NCI-H1092 treated with DMSO at 0.1 percent for 48 hours (cell line): ENCODE data around the gene SAA2.
"Not testable (repeated sequence)": the region's sequence is repeated elsewhere in the genome, so short reads cannot be mapped to it uniquely, and the experiment has no call there.

Experiments
- DNase-seq: peaks from one replicate; lab custom pipeline; 2025; lab: John Stamatoyannopoulos, UW

Gene SAA2

DNA sequence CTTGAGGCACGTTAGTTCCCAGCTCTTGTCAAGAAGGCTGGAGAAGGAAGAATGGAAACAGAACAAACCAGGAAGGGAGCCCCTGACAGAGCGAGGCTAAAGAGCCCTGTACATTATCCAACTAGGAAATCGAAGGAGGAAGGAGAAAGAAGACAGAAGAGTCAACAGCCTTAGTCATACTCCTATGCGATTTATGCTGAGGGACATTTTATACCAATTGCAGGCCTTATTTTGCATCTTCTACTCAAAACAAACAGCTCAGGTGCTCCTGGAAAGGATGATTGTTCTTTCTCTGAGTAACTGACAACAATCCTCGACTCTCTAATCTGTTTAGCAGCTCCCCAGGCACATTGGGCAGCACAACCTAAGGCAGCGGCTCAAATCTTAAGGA lies 1.3 kb downstream of the SAA2 start:
- DNase-seq: not testable (repeated sequence)

- not testable (repeated sequence) for DNase-seq
These were observed 1.9 kb downstream of the SAA2 start for GRCh38 chr11:18246379-18247190.

GRCh38 chr11:18245396-18245795 lies 3.1 kb downstream of the SAA2 start:
- no peak for DNase-seq

DNA sequence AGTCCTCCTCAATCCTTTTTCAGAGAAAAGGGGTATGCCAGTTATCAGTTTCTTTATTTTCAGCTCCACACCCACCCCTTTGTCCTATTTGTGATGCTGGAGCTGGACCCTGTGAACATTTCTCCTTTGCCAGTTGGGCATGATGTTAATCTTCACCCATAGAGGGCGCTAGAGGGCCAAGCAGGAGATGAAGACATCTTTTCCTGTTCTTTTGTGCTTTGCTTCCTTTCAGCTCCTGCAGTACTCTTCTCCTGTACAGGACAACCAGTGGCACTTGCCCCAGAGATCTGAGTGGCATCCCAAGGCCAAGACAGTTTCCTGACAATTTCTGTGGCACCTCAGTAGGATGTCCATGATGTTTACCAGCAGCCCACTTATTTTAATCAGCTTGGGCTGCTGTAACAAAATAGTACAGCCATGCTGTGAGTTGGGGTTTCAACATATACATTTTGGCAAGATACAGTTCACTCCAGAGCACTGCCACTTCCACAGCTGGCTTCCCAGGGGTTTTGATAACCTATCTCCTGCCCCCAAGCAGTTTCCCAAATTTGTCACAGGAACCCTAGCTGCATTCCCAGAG lies 4.6 kb downstream of the SAA2 start:
- DNase-seq: peak; percentile 5

DNA sequence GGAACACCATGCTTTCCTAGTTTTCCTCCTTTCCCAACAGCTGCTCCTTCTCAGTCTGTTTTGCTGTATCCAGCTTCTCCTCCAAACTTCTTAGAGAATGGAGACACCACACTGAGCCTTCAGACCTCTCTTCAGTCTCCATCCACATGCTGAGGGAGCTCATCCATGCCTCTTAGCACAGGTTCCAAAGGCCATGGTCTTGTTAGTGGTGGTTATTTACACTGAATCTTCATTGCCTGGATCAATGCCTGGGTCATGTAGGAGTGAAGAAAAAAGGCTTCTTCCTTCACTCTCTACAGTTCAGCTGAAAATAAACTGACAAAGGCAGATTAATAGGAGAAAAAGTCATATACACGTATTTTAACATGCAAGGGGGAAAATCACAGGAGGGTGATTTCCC lies 8.8 kb downstream of the SAA2 start:
- no peak for DNase-seq

DNA sequence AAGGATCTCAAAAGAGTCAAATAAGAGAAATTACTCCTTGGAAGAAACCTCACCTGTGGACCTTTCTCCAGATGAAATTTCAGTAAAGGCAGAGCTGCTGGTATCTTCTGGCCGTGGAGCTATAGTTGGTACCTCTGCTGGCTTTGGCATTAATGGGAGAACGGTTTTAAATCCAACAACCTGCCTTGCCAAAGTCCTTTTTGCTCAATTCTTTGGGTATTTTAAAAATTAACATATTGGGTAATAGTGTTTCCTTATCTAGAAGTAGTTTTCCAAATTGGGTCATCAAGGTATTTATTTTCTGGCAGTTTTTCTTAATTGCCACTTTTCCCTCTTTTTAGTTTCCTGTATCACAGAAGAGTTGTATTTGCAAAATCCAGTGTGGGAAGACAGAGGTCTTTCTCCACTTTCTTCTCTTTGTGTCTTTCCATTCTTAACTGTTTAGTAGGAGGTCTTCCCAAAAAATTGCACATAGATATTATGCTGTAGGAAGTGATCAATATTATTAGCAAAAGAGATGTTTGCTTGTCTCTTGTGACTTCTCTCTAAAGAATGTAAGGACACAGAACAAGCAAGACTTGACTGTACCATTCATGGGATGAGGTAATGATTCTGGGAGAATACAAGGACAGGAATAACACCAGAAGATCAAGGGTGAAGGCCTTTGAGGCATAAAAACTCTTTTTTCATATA lies 11.7 kb downstream of the SAA2 start, which contains the start of gene SAA4:
Gene SAA4, minus strand, starts transcription at position 139 of the 693 bp plus-strand sequence. CDS start 876 bp downstream, outside the sequence.
- no peak for DNase-seq

DNA sequence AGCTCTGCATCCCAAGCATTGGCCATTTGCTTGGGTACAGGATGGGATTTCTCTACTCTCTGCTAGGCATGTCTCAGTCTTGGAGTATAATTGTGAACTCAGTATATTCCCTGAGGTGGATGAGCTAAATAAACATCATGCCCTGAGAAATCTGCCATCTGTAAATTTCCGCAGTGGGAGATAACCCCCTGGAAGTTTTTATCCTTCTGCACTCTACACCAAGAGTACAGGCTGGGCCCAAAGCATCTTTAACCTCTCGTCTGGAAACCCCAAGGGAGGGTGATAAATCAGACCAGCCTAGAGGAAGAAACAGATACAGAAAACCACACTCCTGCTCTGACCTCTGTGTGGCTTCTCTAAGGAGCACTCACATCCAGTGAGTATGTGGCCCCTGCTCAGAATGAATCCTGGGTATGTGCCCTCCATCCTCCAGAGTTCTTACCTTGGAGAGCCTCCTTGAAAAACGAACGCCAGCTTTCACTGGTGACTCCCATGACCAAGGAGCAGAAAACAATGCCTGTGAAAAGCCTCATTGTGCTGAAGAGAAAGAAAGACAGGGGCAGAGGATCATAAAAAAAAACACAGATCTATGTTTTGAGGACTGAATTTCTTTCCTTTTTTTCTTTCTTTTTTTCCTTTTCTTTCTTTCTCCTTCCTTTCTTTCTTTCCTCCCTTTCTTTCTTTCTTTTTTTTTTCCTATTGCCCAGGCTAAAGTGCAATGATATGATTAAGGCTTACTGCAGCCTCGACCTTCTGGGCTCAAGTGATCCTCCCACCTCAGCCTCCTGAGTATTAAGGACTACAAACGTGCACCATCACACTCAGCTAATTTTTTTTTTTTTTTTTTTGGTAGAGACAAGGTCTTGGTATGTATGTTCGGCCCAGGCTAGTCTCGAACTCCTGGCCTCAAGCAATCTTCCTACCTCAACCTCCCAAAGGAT lies 12.8 kb downstream of the SAA2 start:
- no peak for DNase-seq

- DNase-seq: no peak
These were observed 14.6 kb downstream of the SAA2 start for GRCh38 chr11:18233912-18234311.

DNA sequence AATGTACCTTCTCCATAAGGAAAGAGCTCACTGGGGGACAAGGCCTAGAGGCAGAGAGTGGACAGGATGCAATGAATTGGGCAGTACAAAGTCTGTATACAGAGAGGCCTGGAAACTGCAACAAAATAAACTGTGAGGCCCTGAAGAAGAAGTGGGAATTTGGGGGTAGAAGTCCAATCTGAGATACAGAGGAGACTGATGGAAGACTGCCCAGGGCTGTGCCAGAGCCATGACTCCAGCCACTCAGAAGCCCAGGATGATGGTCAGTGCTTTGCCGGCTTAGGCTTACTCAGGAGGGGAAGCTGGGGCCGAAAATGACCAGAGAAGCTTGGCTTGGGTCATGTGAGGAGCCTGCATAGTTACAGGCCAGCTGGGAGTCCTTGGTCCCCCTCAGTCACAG lies 17.6 kb downstream of the SAA2 start:
- DNase-seq: no peak

GRCh38 chr11:18229501-18229900 lies 19.0 kb downstream of the SAA2 start:
- no peak for DNase-seq

- no peak for DNase-seq
These were observed 22.6 kb downstream of the SAA2 start for GRCh38 chr11:18225913-18226312.

DNA sequence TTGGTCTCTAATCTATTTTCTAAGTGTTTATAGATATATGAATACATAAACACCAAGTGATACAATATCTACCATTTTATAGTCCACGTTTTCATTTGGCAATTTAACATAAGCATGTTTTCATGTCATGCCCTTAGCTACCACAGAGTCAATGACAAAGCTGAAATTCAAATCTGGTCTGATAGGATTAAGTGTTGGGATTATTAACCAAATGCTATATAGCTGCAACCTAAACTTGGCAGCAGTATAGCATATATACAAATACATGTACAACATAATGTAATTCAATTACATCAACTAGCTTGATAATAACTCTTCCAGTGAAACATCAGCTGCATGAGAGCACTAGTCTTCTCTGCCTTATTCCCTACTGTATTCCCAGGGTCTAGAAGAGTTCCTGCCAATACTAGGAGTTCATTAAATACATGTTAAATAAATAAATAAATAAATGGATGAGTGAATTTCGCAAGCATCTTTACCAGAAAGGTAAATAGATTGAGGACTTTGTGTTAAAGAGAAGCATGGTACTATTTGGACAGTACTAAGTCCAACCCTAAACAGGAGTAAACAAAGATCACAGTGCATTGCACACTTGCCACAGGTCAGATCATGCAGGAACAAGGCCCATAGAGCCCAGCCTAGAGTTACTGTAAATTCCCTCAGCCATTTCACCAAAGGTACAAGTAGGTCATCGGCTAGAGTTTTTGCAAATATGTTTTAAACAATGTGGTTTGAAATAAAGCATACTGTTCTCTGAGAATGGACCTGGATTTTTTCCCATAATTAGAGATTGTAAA lies 24.7 kb downstream of the SAA2 start:
- no peak for DNase-seq

DNA sequence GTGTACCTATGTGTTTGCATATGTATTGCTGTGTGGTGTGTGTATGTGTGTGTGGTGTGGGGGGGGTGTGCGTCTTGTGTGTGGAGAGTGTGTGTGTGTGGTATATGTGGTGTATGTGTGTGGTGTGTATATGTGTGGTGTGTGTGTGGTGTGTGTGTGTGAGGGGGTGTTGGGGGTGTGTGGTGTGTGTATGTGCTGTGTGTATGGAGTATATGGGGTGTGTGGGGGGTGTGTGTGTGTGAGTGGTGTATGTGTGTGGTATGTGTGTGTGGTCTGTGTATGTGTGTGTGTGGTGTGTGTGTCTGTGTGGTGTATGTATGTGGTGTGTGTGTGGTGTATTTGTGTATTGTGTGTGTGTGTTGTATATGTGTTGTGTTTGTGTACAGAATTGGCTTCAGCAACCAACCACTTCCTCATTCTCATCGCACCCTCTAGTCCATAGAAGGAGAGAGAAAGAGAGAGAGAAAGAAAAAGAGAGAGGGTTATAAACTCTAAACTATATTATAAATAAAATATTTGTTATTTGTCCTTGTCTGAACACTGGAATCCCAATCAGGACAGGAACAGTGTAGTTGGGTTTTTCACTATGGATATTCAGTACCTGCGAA lies 25.6 kb downstream of the SAA2 start:
- no peak for DNase-seq

- DNase-seq: no peak
These were observed 27.1 kb downstream of the SAA2 start for GRCh38 chr11:18221274-18221876.

- no peak for DNase-seq
These were observed 39.4 kb downstream of the SAA2 start for GRCh38 chr11:18209058-18209457.

- DNase-seq: no peak
These were observed 43.7 kb downstream of the SAA2 start for GRCh38 chr11:18204771-18205170.

DNA sequence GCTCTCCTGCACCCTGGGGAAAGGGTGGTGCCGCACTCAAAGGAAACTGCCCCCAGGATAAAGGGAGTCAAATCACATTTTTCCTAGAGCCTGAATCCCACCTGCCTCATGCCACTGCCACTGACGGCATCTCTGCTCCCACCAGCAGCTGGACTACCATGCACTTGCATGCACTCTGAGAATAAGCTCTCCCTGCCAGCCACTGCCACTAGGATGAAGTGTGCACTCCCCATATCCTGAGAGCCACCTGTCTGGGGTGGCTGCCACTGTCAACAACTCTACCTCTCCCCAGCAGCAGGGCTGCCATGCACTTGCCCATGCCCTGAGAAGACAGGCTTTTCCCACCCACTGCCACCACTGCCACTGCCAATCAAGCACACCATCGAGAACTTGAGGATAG lies 44.2 kb downstream of the SAA2 start:
- DNase-seq: no peak

DNA sequence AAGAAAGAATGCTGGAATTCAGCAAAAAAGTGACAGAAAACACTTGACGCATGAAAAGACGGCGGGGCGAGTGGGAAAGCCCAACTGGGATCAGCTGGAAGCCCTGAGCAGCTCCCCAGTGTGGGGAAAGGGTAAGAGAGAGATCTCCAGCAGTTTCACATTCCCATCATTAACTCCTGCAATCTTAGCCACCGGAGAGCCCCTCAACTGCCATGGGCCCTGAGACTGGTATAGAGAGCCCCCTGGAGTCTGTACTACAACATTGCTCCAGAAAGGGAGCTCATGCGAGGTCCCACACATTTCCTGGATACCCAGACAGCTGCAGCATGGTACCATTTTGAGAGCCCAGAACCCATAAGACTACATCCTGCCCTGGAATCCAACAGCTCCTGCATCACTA lies 44.7 kb downstream of the SAA2 start:
- no peak for DNase-seq

GRCh38 chr11:18197738-18198137 lies 50.7 kb downstream of the SAA2 start:
- DNase-seq: not testable (repeated sequence)

DNA sequence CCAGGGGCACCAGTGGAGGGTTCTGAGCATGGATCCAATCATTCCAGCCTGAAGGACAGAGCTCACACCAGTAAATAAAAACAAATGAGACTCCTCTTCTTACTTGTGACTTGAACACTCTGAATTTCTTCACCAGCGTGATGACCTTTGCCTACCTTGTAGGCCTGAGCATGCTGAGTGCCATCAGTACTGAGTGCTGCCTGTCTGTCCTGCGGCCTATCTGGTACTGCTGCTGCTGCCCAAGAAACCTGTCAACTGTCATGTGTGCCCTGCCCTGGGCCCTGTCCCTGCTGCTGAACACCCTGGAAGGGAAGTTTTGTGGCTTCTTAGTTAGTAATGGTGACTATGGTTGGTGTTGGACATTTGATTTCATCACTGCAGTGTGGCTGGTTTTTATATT lies 51.9 kb downstream of the SAA2 start:
- DNase-seq: no peak
